Spleen (tissue), 11 donors: Measurements from ENCODE around the gene MTFMT. TPM values are rescaled to one million over a fixed set of nuclear protein-coding genes. Genes with fewer than 3 reads are reported as not detected.

Experiments used
- DNase-seq: peaks from one replicate; pipeline ENCODE4 v3.0.0-alpha.2; 2020
- H3K27ac ChIP-seq, 8 donors: fragments of 200-600 bp; sonication (generic) in 7 of 8; 1 replicate in 4 of 8; 2 replicates in 4 of 8; pipeline versions ENCODE4 v1.5.0 to v1.8.0; 2016 to 2021; ENCODE audit warnings: inconsistent platforms in 4 of 8, mild to moderate bottlenecking in 4 of 8, moderate library complexity in 1 of 8
- H3K27me3 ChIP-seq, 7 donors: fragments of 200-600 bp; sonication (generic) in 6 of 7; replicated peaks in 1 of 7; 1 replicate in 4 of 7; 2 replicates in 3 of 7; pipeline versions ENCODE4 v1.5.0 to v1.8.0; 2016 to 2021; ENCODE audit warnings: inconsistent platforms in 3 of 7, mild to moderate bottlenecking in 1 of 7
- H3K36me3 ChIP-seq, 6 donors: fragments of 200-600 bp; sonication (generic) in 5 of 6; 1 replicate in 4 of 6; 2 replicates in 2 of 6; pipeline versions ENCODE4 v1.5.0 to v1.8.0; 2016 to 2021; ENCODE audit warnings: inconsistent platforms in 2 of 6
- H3K4me1 ChIP-seq, 6 donors: fragments of 200-600 bp; sonication (generic) in 5 of 6; 1 replicate in 3 of 6; 2 replicates in 3 of 6; pipeline versions ENCODE4 v1.5.0 to v1.8.0; 2016 to 2021; ENCODE audit warnings: inconsistent platforms in 3 of 6
- H3K4me3 ChIP-seq, 8 donors: fragments of 200-600 bp; sonication (generic) in 7 of 8; 1 replicate in 4 of 8; 2 replicates in 4 of 8; pipeline versions ENCODE4 v1.5.0 to v1.8.0; 2016 to 2021; ENCODE audit warnings: inconsistent platforms in 4 of 8, mild to moderate bottlenecking in 4 of 8, moderate library complexity in 2 of 8
- H3K9me3 ChIP-seq, 8 donors: fragments of 200-600 bp; sonication (generic) in 7 of 8; 1 replicate in 4 of 8; 2 replicates in 4 of 8; pipeline versions ENCODE4 v1.5.0 to v1.8.0; 2016 to 2021; ENCODE audit warnings: inconsistent platforms in 4 of 8
- POLR2A ChIP-seq, 3 donors: fragments of 450-650 bp; IDR thresholded peaks; one replicate each; pipeline ENCODE4 v1.5.1; 2017; ENCODE audit warnings: antibody characterized with exemption in 3 of 3, mild to moderate bottlenecking in 1 of 3
- POLR2AphosphoS5 ChIP-seq, 3 donors: sonication (generic); formaldehyde crosslinking; IDR thresholded peaks; one replicate each; pipeline ENCODE4 v1.5.1; 2017; ENCODE audit warnings: antibody characterized with exemption in 3 of 3
- WGBS, 5 donors: extraction: QIAGEN DNeasy Blood & Tissue Kit in 3 of 5; methylation state at CpG; one replicate each; pipeline versions ENCODE4 v1.1.5 to v1.1.7; 2013 to 2018; 5-methylcytosine and 5-hydroxymethylcytosine counted together
- intact Hi-C: fragments of 100-400 bp; cut with DNase I; formaldehyde crosslinking; loops from one replicate; pipeline ENCODE4 v1.15.0; 2023; ENCODE audit warnings: low total_unique reads
- polyA plus RNA-seq, 3 donors: library from polyadenylated mRNA; stranded (reverse); fragments of 200-250 nt; gene quantifications; one replicate each; pipeline ENCODE4 v1.2.1, GENCODE V29; 2013
- total RNA-seq, 7 donors: library from RNA; depleted of rRNA in 3 of 7; stranded (reverse); fragments of >200 nt in 3 of 7; fragmentation: NEBNext Ultra II Directional in 4 of 7; extraction: Animal tissue kit (Norgen Biotek cat#: 25700) in 4 of 7; gene quantifications; one replicate each; pipeline versions ENCODE4 v1.1.0 to v1.2.1, GENCODE V29; 2016 to 2021
- TF ChIP-seq, protein P1 (sequence below), 11 experiments: fragments of 200-600 bp in 7 of 11; fragments of 450-650 bp in 4 of 11; sonication (generic) in 4 of 11; IDR thresholded peaks in 8 of 11; conservative IDR thresholded peaks in 3 of 11; 1 replicate in 7 of 11; 2 replicates in 4 of 11; pipeline versions ENCODE4 v1.4.0 to v1.8.0; 2016 to 2021; ENCODE audit warnings: antibody characterized with exemption in 11 of 11, inconsistent platforms in 4 of 11, mild to moderate bottlenecking in 1 of 11
- donor health status: healthy with polysubstance abuse.
- donor health status: DM: no; HTN: no; CAD: no; lungs with moderate emphysema.
- donor health status: DM: no; HTN: no; CAD: no.
- donor health status: Bipolar disorder and iron deficiency.
- donor health status: healthy.
- donor health status: DM: no; HTN: no; CAD: no.
- donor health status: DM: yes; HTN: yes; CAD: no.

MTFMT gene
- total and polyA plus RNA-seq, 10 donors: 3.7 to 27.5 (median 12.4) TPM

- Histone ChIP-seq H3K4me3 (no peak overlapping the region), H3K9me3 (no peaks in the 10 kb centered on the region), H3K27ac (no peak overlapping the region), H3K4me1 (peaks cover 6 to 34% (median 24%) of the 10 kb centered on the region in 6 donors), H3K27me3 (no peaks in the 10 kb centered on the region), H3K36me3 (no peaks in the 10 kb centered on the region)
- TF ChIP-seq POLR2AphosphoS5 (IDR thresholded peaks at IDR 0.05) (peak in 1 of 3 donors; percentile 24), POLR2A (IDR thresholded peaks at IDR 0.05) (no peak)
- TF ChIP-seq, protein P1, sequence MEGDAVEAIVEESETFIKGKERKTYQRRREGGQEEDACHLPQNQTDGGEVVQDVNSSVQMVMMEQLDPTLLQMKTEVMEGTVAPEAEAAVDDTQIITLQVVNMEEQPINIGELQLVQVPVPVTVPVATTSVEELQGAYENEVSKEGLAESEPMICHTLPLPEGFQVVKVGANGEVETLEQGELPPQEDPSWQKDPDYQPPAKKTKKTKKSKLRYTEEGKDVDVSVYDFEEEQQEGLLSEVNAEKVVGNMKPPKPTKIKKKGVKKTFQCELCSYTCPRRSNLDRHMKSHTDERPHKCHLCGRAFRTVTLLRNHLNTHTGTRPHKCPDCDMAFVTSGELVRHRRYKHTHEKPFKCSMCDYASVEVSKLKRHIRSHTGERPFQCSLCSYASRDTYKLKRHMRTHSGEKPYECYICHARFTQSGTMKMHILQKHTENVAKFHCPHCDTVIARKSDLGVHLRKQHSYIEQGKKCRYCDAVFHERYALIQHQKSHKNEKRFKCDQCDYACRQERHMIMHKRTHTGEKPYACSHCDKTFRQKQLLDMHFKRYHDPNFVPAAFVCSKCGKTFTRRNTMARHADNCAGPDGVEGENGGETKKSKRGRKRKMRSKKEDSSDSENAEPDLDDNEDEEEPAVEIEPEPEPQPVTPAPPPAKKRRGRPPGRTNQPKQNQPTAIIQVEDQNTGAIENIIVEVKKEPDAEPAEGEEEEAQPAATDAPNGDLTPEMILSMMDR (IDR thresholded peaks at IDR 0.05 in 8 of 11, conservative IDR thresholded peaks at IDR 0.05 in 3 of 11): peak; percentile 42 to 75 (median 62)
- intact Hi-C loops: loop anchor here (5.0 kb wide), 1 partner anchor 264 kb away; the partner anchor contains the start of gene RNU5A-1
- 24 to 42% (median 25%) methylated on average over 6 to 13 of the region's 13 CpGs for WGBS, 5 donors
- DNase-seq: peak; percentile 81
Measured at GRCh38 chr15:65032801-65033537, 3.5 kb upstream of the MTFMT start.

DNA sequence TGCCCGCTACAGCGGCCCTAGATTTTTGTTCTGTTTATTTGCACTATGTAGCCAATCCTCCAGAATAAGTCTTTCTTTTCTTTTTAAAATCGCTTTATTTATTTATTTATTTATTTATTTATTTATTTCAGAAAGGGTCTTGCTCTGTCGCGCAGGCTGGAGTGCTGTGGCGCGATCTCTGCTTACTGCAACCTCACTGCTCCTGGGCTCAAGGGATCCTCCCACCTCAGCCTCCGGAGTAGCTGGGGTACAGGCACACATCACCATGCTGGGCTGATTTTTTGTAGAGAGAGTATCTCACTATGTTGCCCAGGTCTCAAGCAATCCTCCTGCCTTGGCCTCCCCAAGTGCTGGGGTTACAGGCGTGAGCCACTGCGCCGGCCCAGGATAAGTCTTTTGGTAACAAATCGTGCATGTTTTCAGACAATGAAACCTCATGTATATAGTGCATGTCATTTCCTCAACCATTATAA lies 333 bp upstream of the MTFMT start:
- Histone ChIP-seq H3K27me3 (no peaks in the 10 kb centered on the region), H3K4me3 (peak overlapping the region; percentile 77 to 98 (median 93)), H3K27ac (peak overlapping the region in 7 of 8 donors; percentile 46 to 89 (median 81)), H3K9me3 (no peaks in the 10 kb centered on the region), H3K36me3 (peaks cover 0 to 22% (median 12%) of the 10 kb centered on the region in 6 donors), H3K4me1 (peaks cover 10 to 47% (median 31%) of the 10 kb centered on the region in 6 donors)
- intact Hi-C loops: loop anchor here (5.0 kb wide), 1 partner anchor 268 kb away; the partner anchor contains the start of gene RNU5A-1
- DNase-seq: no peak
- TF ChIP-seq POLR2A (IDR thresholded peaks at IDR 0.05) (no peak), POLR2AphosphoS5 (IDR thresholded peaks at IDR 0.05) (no peak)
- TF ChIP-seq, protein P1 (IDR thresholded peaks at IDR 0.05 in 8 of 11, conservative IDR thresholded peaks at IDR 0.05 in 3 of 11): no peak
- WGBS, 5 donors: 59 to 65% (median 64%) methylated on average over 12 of the region's 12 CpGs

DNA sequence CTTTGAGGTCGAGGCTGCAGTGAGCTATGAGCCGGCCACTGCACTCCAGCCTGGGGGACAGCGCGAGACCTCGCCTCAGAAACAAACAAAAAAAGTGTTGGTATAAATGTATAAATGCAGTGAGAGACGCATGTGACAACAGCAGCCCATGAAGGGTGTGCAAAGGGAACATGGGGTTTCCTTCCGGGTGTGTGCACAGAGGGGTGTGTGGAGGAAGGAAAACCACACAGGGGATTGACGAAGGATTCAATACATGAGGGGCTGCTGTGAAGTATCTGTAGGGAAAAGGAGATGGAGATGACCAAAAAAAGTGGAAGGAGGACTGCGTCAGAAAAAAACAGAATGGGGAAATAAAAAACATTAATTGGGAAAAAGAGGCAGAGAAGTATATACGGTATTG lies 1.1 kb downstream of the MTFMT start:
- TF ChIP-seq POLR2A (IDR thresholded peaks at IDR 0.05): no peak
- TF ChIP-seq, protein P1 (IDR thresholded peaks at IDR 0.05 in 8 of 11, conservative IDR thresholded peaks at IDR 0.05 in 3 of 11): no peak
- TF ChIP-seq POLR2AphosphoS5 (IDR thresholded peaks at IDR 0.05): no peak
- H3K4me1 ChIP-seq: peaks cover 10 to 37% (median 25%) of the 10 kb centered on the region in 6 donors
- intact Hi-C loops: no loop called here
- DNase-seq: no peak
- WGBS, 5 donors: 25 to 33% (median 27%) methylated on average over 10 of the region's 10 CpGs
- peak overlapping the region in 4 of 8 donors; percentile 10 to 89 (median 78) for H3K27ac ChIP-seq
- peaks cover 0 to 37% (median 25%) of the 10 kb centered on the region in 6 donors for H3K36me3 ChIP-seq
- no peaks in the 10 kb centered on the region for H3K27me3 ChIP-seq
- no peaks in the 10 kb centered on the region for H3K9me3 ChIP-seq
- H3K4me3 ChIP-seq: peak overlapping the region; percentile 77 to 98 (median 93)

DNA sequence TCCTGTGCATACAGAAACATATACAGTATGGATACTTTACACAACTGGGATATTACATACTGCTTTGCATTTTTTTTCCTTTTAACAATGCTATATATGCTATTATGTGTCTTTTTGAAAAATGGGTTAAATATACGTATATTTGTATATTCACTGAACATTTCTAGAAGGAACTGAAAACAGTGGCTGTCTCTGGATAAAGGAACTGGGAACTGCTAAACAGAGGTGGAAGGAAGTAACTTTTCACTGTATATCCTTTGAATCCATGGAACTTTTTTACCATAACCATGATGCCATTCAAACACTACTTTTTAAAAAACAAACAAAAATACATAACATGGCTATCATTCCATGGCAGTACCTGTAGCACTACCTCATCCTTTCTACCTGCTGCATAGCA lies 1.8 kb downstream of the MTFMT start:
- Histone ChIP-seq H3K27ac (peak overlapping the region in 1 of 8 donors; percentile 10), H3K4me3 (peak overlapping the region in 4 of 8 donors; percentile 85 to 98 (median 92)), H3K9me3 (no peaks in the 10 kb centered on the region), H3K36me3 (peaks cover 0 to 44% (median 28%) of the 10 kb centered on the region in 6 donors), H3K27me3 (no peaks in the 10 kb centered on the region), H3K4me1 (peaks cover 10 to 32% (median 17%) of the 10 kb centered on the region in 6 donors)
- DNase-seq: no peak
- intact Hi-C loops: no loop called here
- WGBS, 5 donors: 42 to 53% (median 51%) methylated on average over 1 of the region's 1 CpG
- TF ChIP-seq, protein P1 (IDR thresholded peaks at IDR 0.05 in 8 of 11, conservative IDR thresholded peaks at IDR 0.05 in 3 of 11): no peak
- TF ChIP-seq POLR2A (IDR thresholded peaks at IDR 0.05): no peak
- TF ChIP-seq POLR2AphosphoS5 (IDR thresholded peaks at IDR 0.05): no peak
